Body of pancreas (tissue), 4 donors: Measurements from ENCODE around the gene ALDH3A1.

Experiments used
- POLR2A ChIP-seq, 3 donors: fragments of 450-650 bp; IDR thresholded peaks; one replicate each; pipeline ENCODE4 v1.6.1; 2016; ENCODE audit warnings: antibody characterized with exemption in 3 of 3, mild to moderate bottlenecking in 2 of 3
- TF ChIP-seq, protein P1 (sequence below), 7 experiments: fragments of 450-650 bp in 4 of 7; fragments of 200-600 bp in 3 of 7; sonication (generic) in 3 of 7; IDR thresholded peaks; one replicate each; pipeline ENCODE4 v1.5.1; 2016 to 2019; ENCODE audit warnings: antibody characterized with exemption in 7 of 7

- TF ChIP-seq POLR2A (IDR thresholded peaks at IDR 0.05): no peak
- TF ChIP-seq, protein P1, sequence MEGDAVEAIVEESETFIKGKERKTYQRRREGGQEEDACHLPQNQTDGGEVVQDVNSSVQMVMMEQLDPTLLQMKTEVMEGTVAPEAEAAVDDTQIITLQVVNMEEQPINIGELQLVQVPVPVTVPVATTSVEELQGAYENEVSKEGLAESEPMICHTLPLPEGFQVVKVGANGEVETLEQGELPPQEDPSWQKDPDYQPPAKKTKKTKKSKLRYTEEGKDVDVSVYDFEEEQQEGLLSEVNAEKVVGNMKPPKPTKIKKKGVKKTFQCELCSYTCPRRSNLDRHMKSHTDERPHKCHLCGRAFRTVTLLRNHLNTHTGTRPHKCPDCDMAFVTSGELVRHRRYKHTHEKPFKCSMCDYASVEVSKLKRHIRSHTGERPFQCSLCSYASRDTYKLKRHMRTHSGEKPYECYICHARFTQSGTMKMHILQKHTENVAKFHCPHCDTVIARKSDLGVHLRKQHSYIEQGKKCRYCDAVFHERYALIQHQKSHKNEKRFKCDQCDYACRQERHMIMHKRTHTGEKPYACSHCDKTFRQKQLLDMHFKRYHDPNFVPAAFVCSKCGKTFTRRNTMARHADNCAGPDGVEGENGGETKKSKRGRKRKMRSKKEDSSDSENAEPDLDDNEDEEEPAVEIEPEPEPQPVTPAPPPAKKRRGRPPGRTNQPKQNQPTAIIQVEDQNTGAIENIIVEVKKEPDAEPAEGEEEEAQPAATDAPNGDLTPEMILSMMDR (IDR thresholded peaks at IDR 0.05): no peak
These were observed 27.3 kb downstream of the ALDH3A1 start for GRCh38 chr17:19720631-19721426.
